Retinal pigment epithelial cell (primary cell): ENCODE measurements around the gene GTF3C5.
A peak's percentile ranks its signal among the peaks of the same experiment; 100 is the strongest.
"Not testable (repeated sequence)": the region's sequence is repeated elsewhere in the genome, so short reads cannot be mapped to it uniquely, and the experiment has no call there.

Experiments
- DNase-seq: peaks from one replicate; pipeline ENCODE4 v3.0.0-alpha.2; 2010; ENCODE audit warnings: low read depth
- H3K4me3 ChIP-seq: 2 replicates; pipeline ENCODE4 v1.5.1; 2011; ENCODE audit warnings: mild to moderate bottlenecking, low read length, control low read depth, moderate library complexity
- CTCF ChIP-seq: conservative IDR thresholded peaks from 2 replicates; pipeline ENCODE4 v1.5.1; 2011; ENCODE audit warnings: low read depth, low read length, control low read depth, inconsistent platforms

Gene GTF3C5

GRCh38 chr9:133060417-133060841 lies 29.6 kb downstream of the GTF3C5 start:
- peak; percentile 16 for TF ChIP-seq CTCF

GRCh38 chr9:133061019-133061763 lies 30.4 kb downstream of the GTF3C5 start:
- not testable (repeated sequence) for DNase-seq, H3K4me3 ChIP-seq

More at GRCh38 chr9:133060417-133060841, 29.6 kb downstream of the GTF3C5 start:
- no peak for DNase-seq
- no peak overlapping the region for H3K4me3 ChIP-seq

GRCh38 chr9:133061764-133062145 lies 31.0 kb downstream of the GTF3C5 start, which contains the start of gene CEL:
Gene CEL (plus strand): TSS chr9:133061981. CDS start chr9:133062003, 22 bp downstream.
- DNase-seq = not testable (repeated sequence)

GRCh38 chr9:133062569-133062968 lies 31.8 kb downstream of the GTF3C5 start:
- not testable (repeated sequence) for H3K4me3 ChIP-seq

More at GRCh38 chr9:133061764-133062145, 31.0 kb downstream of the GTF3C5 start, which contains the start of gene CEL:
- H3K4me3 ChIP-seq = not testable (repeated sequence)

GRCh38 chr9:133063159-133063499 lies 32.3 kb downstream of the GTF3C5 start:
- TF ChIP-seq CTCF = no peak
- H3K4me3 ChIP-seq = no peak overlapping the region
- DNase-seq = no peak

More at GRCh38 chr9:133062569-133062968, 31.8 kb downstream of the GTF3C5 start:
- not testable (repeated sequence) for DNase-seq

GRCh38 chr9:133063500-133064231 lies 32.9 kb downstream of the GTF3C5 start:
- no peak for DNase-seq
- no peak for TF ChIP-seq CTCF
- no peak overlapping the region for H3K4me3 ChIP-seq

GRCh38 chr9:133064241-133065069 lies 33.7 kb downstream of the GTF3C5 start:
- no peak for TF ChIP-seq CTCF
- H3K4me3 ChIP-seq = no peak overlapping the region
- no peak for DNase-seq

GRCh38 chr9:133065070-133065388 lies 34.2 kb downstream of the GTF3C5 start:
- H3K4me3 ChIP-seq = no peak overlapping the region
- no peak for DNase-seq
- TF ChIP-seq CTCF = no peak
